ENCODE measurements around the gene RYR2. TPM values are rescaled to one million over a fixed set of nuclear protein-coding genes. Genes with fewer than 3 reads are reported as not detected.

RYR2 gene
- total RNA-seq, 3 donors from 2014 or later: 0.35 to 5.9 (median 0.94) TPM

DNA sequence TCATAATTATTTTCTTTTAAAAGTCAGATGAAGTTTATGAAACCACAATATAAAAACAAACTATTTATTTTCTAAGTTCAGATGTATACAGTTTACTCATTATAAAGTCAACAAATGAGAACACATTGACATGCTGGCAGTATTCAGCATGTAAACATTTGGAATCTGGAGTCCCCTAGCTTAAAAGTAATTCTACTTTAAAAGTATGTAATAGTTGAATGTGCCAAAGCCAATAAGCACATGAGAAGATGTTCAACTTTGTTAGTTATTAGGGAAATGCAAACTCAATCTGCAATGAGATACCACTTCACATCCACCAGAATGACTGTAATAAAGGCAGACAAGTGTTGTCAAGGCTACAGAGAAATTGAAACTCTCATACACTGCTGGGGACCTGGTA is 96.6 kb downstream of the RYR2 start:
- ATAC-seq: no peak
- H3K9me3 ChIP-seq: no peaks in the 10 kb centered on the region
- intact Hi-C loops (cut with DNase I, micrococcal nuclease): no loop called here

GRCh38 chr1:237139732-237140131 is 97.7 kb downstream of the RYR2 start:
- H3K9me3 ChIP-seq: no peaks in the 10 kb centered on the region
- intact Hi-C loops (cut with DNase I, micrococcal nuclease): no loop called here
- DNase-seq (no peak), ATAC-seq (no peak)
- no peaks in the 10 kb centered on the region for H3K36me3 ChIP-seq (ENCODE audit: low read depth)
- H3K4me1 ChIP-seq (ENCODE audit: low read depth): no peaks in the 10 kb centered on the region
- TF ChIP-seq CTCF (IDR thresholded peaks at IDR 0.05): no peak
- no peak overlapping the region for H3K4me3 ChIP-seq

More for the DNA sequence above, 96.6 kb downstream of the RYR2 start:
- no peak overlapping the region for H3K4me3 ChIP-seq
- H3K4me1 ChIP-seq (ENCODE audit: low read depth): no peaks in the 10 kb centered on the region
- no peak for DNase-seq
- no peaks in the 10 kb centered on the region for H3K36me3 ChIP-seq (ENCODE audit: low read depth)
- no peak for TF ChIP-seq CTCF (IDR thresholded peaks at IDR 0.05)

DNA sequence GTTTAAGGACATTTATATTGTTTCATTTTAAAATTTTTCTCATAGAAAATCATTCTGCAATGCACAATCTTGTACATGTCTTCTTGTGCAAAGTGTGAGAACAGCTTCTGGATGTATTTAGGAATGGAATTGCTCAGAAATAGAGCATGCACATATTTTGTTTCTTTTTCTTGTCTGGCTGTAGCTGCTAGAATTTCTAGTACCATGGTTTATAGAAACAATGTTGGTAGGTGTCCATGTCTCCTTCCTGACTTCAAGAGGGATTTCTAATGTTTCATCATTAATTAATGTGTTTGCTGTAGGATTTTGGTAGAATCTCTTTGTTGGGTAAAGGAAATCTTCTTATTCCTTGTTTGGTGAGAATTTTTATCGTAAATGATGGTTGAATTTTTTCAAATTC is 99.0 kb downstream of the RYR2 start:
- TF ChIP-seq CTCF (IDR thresholded peaks at IDR 0.05): no peak
- H3K4me3 ChIP-seq: no peak overlapping the region
- no peaks in the 10 kb centered on the region for H3K36me3 ChIP-seq (ENCODE audit: low read depth)
- intact Hi-C loops (cut with DNase I, micrococcal nuclease): no loop called here
- DNase-seq: no peak
- no peaks in the 10 kb centered on the region for H3K9me3 ChIP-seq
- H3K4me1 ChIP-seq (ENCODE audit: low read depth): no peaks in the 10 kb centered on the region
- no peak for ATAC-seq

DNA sequence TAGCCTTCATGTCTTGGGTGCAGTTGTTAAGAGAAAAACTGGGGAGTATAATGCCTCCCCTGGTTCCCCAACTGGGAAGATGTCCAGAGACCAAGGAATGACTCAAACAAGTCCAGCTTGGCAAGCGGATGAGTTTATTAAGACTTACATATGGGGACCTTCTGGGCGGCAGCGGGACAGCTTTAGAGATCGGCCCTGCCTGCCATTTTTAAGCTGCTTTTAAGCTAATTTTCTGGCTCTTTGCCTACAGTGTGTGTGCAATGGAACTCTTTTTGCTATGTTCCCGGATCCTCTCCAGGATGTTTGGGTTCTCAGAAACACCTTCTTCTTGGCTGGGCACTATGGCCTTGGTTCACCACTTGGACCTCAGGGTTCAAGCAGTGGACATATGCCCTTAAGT is 99.5 kb downstream of the RYR2 start:
- no peak overlapping the region for H3K4me3 ChIP-seq
- DNase-seq (no peak), ATAC-seq (no peak)
- intact Hi-C loops (cut with DNase I, micrococcal nuclease): no loop called here
- no peak for TF ChIP-seq CTCF (IDR thresholded peaks at IDR 0.05)
- H3K4me1 ChIP-seq (ENCODE audit: low read depth): no peaks in the 10 kb centered on the region
- no peaks in the 10 kb centered on the region for H3K9me3 ChIP-seq
- H3K36me3 ChIP-seq (ENCODE audit: low read depth): no peaks in the 10 kb centered on the region

DNA sequence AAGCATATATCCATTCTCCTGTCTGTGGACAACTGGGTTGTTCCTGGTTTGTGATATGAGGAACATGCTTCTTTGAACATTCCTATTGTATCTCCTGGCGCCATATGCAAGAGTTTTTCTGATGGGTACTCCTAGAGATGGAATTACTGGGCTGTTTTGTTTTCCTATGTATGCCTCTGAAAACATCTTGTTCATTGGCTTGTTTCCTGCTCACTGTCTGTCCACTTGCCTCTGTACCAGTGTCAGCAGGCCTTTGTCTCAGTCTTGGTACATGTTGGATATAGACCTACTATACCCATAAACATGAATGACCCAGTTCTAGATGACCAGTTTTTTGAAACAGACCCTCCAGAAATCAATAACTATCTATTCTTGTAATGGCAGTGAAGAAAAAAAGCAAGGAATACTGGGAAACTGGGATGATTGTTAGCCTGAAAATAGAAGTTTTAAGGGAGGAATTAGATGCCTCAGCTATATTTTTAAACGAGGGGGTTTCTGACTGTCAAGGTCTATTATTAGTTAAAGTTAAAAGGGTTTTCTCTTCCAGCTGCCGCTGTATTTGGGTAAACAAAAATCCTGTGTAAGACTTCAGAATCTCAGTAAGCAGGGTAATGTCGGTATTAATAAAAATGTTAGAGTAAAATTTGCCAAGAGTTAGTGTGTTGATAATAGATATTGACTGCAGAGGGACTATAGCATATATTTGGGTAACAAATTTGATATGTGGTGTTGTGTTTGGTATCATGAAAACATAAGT is 103.6 kb downstream of the RYR2 start:
- Histone ChIP-seq H3K4me3 (no peak overlapping the region), H3K4me1 (ENCODE audit: low read depth) (no peaks in the 10 kb centered on the region), H3K9me3 (no peaks in the 10 kb centered on the region), H3K36me3 (ENCODE audit: low read depth) (no peaks in the 10 kb centered on the region)
- no peak for TF ChIP-seq CTCF (IDR thresholded peaks at IDR 0.05)
- intact Hi-C loops (cut with DNase I, micrococcal nuclease): no loop called here
- DNase-seq: no peak
- no peak for ATAC-seq
